GM21367 (cell line): Measurements from ENCODE around the gene SPAAR.

Experiments
- ATAC-seq: cut with Tn5 transposase; IDR thresholded peaks from one replicate; pipeline ENCODE4 v1.9.1; 2021; ENCODE audit not compliant: unreplicated experiment

SPAAR gene

DNA sequence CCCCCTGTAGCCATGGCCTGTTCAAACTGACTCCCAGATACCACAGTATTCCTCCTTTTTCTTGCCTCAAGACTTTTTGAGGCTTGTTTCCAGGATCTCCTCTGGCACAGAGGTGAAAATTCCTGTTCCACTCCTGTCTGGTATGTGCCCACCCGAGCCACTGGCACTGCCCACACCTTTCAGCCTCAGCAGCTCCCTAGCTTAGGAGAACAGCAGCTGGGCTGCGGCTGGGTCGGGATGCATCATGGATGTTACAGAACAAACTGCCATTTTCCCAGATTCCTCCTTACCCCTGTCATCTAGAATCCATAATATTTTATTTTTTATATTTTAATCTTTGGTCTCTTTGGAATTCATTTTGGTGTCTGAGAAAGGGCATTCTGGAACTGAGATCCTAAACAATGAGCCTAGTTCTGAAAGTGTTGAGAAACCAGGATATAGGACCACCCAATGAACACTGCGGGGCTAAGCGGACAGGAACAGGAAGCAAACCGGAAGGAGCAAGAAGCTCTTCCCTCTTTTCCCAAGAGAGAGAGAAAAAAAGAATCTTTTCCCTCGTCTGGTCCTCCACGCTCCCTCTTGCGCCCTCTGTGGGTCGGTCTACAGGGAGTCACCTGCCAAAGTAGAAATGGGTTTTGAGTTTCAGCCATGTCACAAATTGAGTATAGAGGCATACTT lies 36.2 kb downstream of the SPAAR start:
- no peak for ATAC-seq

DNA sequence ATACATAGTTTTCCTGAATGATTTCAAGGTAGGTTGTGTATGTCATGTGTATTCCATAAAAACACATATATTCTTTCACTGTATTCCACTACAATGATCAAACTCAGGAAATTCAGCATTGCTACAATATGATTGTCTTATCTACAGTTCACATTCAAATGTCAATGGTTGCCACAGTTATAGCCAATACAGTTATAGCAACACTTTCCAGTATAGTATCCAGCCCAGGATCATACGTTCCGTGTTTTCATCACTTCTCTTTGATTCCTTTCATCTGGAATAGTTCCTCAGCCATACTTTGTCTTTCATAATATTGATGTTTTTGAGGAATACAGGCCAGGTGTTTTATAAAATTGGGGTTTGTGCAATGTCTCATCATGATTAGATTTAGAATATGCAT lies 39.2 kb downstream of the SPAAR start:
- no peak for ATAC-seq

- no peak for ATAC-seq
Observed at GRCh38 chr9:35948901-35949318, 39.6 kb downstream of the SPAAR start.

- no peak for ATAC-seq
Observed at GRCh38 chr9:35951736-35952135, 42.4 kb downstream of the SPAAR start.

DNA sequence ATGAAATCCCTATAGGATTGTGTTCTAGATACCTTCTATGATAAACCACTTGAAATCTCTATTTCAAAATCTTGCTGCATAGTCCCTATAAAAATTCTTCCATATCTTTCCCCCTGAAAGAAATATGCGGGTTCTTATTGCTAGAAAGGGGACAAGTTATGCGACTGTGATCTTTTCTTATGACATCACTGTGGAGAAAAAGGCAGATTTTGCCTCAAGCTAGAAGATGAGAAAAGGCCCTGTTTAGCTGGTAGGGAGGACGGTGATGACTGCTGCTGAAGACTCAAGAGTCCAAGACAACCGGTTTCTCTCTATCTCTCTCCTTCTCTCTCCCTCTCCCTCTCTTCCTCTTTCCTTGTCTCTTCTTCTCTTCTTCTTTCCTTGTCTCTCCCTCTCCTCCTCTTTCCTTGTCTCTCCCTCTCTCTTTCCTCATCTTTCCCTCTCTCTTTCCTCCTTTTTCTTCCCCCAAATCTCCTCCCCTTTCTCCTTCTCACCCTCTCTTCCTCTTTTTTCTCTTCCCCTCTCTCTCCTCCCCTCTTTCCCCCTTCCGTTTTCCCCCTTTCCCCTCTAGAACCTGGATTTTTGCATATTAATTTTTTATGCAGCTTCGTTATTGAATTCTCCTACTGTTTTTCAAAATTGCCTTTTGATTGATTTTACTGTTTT lies 43.4 kb downstream of the SPAAR start:
- no peak for ATAC-seq

DNA sequence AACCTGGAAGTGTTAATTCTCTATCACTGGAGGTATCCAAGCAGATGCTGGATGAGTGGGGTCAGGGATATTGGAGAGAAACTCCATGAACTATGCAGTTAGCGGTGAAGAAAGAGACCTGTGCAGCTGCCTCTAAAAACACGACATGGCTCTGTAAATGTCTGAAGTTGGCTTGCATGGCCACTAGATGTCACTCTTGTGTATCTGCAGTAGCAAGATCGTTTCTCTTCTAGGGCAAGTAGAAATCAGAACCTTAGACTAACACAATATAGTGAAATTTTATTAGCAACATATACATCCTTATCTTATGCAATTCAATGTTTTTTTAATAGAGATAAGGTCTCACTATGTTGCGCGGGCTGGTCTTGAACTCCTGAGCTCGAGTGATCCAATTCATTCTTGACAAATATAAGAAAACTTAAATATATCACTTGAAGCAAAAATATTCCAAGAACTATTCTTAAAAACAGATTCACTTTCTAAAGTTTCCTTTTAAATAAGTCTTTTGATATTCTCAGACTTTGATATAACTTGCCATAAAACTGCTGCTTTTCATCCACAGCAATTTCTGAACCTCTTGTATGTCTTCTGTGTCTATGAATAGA lies 45.8 kb downstream of the SPAAR start:
- no peak for ATAC-seq

- ATAC-seq: no peak
Observed at GRCh38 chr9:35956651-35957050, 47.4 kb downstream of the SPAAR start.

GRCh38 chr9:35958104-35958837 lies 49.0 kb downstream of the SPAAR start, which contains the start of gene OR2S2:
Gene OR2S2 (minus strand): TSS chr9:35958154. CDS start chr9:35958098, 56 bp downstream.
- no peak for ATAC-seq

DNA sequence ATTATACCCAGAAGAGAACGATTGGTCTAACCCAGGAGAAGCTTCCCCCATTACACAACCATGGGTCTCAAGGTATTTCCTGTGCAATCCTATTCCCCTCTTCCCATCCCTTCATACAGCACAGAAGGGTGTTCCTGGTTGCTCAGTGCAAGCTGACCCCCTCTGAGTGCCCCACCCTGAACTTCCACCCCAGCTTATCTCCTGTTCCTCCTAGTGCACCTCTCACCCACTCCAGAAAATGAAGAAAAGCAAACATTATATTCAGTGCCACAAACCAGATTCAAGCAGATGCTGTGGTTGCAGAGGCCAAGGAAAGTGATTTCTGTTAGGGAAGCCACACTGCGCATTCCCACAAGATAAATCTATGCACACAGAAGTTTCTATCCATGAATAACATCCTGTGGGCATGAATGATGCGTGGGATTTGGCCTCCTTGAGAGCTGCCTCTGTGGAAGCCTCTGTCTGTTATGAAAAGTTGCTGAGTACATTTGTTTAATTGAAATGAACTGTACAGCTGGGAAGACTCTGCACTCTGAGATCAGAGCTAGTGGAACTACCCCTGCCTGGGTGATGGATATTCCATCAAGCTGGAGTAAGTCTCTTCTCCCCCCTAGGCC lies 50.9 kb downstream of the SPAAR start:
- no peak for ATAC-seq
